ENCODE measurements around the gene BMPER.

Gene BMPER

DNA sequence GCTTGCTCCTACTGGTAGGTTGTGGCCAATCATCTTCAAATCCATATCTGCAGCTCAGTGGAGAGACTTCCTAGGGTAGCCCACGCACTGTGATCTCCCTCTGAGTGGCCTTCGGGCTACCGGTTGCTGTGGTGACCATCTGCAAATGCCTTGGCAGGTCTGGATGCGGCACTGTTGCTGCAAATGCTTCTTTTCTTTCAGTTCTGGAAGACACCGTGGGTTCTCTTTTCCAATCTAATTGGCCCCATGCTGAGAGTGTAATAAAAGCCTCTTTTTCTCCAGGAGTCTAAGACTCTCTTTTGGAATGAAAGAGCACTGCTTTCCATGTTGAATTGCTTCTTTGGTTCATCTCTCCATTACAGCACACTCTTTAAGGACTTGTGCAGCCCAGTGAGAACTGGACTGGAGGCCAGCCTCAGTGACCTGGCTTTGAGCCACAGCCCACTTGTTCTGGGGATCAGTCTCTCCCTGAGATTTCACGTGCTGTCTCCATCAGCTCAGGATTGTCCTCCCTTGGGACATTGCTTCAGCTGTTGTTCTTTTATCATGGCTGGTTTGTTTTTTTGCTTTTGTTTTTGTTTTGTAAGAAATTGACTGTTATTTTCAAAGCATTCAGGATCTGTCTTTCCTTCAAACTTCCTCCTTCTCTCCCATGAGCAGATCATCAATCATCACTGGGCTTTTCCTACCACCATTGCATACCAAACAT, 286.6 kb downstream of the BMPER start:
- no peak for DNase-seq

DNA sequence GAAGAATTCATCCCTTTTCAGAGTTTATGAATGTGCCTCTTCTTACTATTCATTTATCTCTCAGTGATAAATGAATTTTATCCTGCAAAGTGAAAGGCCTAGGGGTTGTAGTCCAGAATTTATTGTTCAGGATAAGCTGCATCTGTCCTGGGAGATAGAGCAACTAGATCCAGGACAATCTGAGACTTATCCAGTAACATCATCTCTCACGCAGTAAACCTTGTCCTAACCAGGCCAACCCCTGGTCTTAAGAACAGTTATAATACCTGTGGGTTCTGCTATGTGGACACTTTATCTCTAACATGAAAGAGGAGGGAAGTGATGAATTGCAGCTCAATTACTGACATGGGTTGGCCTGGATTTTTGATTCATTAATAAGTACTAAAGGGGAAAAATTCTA, 287.6 kb downstream of the BMPER start:
- DNase-seq, result no peak

DNA sequence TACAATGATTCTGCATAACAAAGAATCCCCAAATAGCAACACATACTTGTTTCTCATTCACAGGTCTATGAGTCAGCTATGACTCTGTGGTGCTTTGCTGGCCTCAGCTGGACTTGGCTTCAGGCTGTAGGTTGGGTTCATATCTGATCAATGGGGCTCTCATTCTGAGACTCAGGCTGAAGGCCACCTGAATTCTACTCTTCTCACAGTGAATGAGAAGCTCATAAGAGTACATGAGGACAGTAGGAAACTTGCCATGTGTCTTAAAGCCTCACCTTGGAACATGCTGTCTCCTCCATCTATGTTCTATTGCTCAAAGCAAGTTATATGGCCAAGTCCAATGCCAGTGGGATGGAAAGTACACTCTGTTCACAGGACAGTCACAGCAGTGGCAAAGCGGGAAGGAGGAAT, 292.9 kb downstream of the BMPER start:
- DNase-seq, result no peak

Data from activated T-cell treated with anti-CD3 and anti-CD28 coated beads, Interleukin-2, amount 50 U/mL, for 1 hour (primary cell).